HL-60 (cell line): ENCODE measurements around the gene PCID2.
"Not testable (repeated sequence)": the region's sequence is repeated elsewhere in the genome, so short reads cannot be mapped to it uniquely, and the experiment has no call there.

Experiments used
- DNase-seq, 2 experiments: peaks; one replicate each; pipeline ENCODE4 v3.0.0-alpha.2; 2010 to 2020; ENCODE audit warnings: low read depth in 1 of 2, low spot score in 1 of 2
- H3K27ac ChIP-seq: fragments of 250-450 bp; sonication (Bioruptor Pico); replicated peaks from 2 replicates; pipeline ENCODE4 v1.5.1; 2020; ENCODE audit warnings: mild to moderate bottlenecking, moderate library complexity
- H3K27me3 ChIP-seq: fragments of 250-450 bp; sonication (Bioruptor Pico); 2 replicates; pipeline ENCODE4 v1.5.1; 2021; ENCODE audit warnings: mild to moderate bottlenecking, moderate library complexity; ENCODE audit not compliant: insufficient read depth, poor library complexity, severe bottlenecking
- H3K4me3 ChIP-seq: replicated peaks from 2 replicates; pipeline ENCODE4 v1.5.1; 2011; ENCODE audit warnings: mild to moderate bottlenecking, control low read depth, low read length; ENCODE audit not compliant: insufficient read depth
- GABPA ChIP-seq: IDR thresholded peaks from 2 replicates; pipeline ENCODE4 v1.6.1; 2012; ENCODE audit warnings: low read depth
- POLR2AphosphoS5 ChIP-seq: IDR thresholded peaks from 2 replicates; pipeline ENCODE4 v1.6.1; 2012; ENCODE audit warnings: low read depth
- SPI1 ChIP-seq: IDR thresholded peaks from 2 replicates; pipeline ENCODE4 v1.6.1; 2012; ENCODE audit warnings: low read depth, mild to moderate bottlenecking, borderline replicate concordance
- long read RNA-seq: library from polyadenylated mRNA; unstranded; transcript quantifications from one replicate; pipeline ENCODE4 v2.0.0, GENCODE V29; 2020
- TF ChIP-seq, protein P1 (sequence below): IDR thresholded peaks from 2 replicates; pipeline ENCODE4 v1.6.1; 2012; ENCODE audit warnings: low read depth; ENCODE audit not compliant: insufficient replicate concordance
- TF ChIP-seq, protein P2 (sequence below): IDR thresholded peaks from one replicate; pipeline ENCODE4 v1.5.1; 2011; ENCODE audit warnings: low read length, control low read depth, inconsistent platforms; ENCODE audit not compliant: insufficient read depth

PCID2 gene
- long read RNA-seq, full-length matches to known transcripts: 1,019 of 1,203 reads
- long read RNA-seq, partial matches to known transcripts: 25 of 1,203 reads
- long read RNA-seq, other reads (novel, unspliced or antisense): 159 of 1,203 reads

DNA sequence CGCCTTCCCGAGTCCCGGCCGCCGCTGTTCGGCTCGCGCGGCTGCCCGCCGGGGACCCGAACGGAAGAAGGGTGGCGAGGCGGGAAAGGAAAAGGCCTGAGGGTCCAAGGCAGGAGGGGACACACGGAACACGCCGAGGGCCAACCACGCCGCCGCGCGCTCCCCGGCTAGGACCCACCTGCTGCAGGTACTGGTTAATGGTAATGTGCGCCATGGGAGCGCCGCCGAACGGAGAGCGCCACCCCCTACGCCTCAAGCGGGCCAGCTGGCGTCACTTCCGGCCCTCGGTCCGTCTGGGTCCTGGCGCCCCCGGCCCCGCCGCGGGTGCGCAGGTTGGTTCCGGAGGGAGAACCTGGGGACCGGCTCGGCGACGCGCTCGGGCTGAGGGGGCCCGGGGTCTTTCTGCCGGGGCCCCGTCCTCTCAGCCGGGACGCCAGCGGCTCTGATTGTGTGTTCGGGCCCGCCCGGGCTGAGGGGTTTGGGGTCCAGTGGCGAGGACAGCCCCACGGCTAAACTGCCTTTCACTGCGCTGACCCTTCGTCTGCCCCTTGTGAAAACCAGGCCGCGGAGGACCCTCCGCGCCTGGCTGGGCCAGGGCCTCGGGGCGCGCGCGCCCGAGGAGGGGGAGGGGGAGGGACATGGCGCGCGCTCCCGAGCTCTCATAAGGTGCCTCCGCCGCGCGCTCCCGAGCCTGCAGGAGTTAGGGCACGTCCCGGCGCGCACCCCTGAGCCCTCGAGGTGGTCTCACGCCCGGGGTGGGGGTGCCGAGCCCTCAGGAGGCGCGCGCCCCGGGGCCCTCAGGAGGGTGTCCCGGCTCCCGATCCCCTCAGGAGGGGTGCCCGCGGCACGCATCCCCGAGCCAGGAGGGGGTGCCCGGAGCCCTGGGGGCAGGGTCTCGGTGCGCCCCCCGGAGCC lies at the start of gene PCID2:
TSS of gene PCID2 (minus strand) at position 249 of the 915 bp plus-strand sequence. CDS start at position 214, 35 bp downstream.
- Histone ChIP-seq H3K27ac (peak within 1 kb of the TSS; percentile 100), H3K27me3 (no peaks in the 10 kb centered on the region), H3K4me3 (peak within 1 kb of the TSS; percentile 94)
- TF ChIP-seq GABPA (peak; percentile 97), SPI1 (no peak), POLR2AphosphoS5 (peak; percentile 86)
- TF ChIP-seq, protein P1, sequence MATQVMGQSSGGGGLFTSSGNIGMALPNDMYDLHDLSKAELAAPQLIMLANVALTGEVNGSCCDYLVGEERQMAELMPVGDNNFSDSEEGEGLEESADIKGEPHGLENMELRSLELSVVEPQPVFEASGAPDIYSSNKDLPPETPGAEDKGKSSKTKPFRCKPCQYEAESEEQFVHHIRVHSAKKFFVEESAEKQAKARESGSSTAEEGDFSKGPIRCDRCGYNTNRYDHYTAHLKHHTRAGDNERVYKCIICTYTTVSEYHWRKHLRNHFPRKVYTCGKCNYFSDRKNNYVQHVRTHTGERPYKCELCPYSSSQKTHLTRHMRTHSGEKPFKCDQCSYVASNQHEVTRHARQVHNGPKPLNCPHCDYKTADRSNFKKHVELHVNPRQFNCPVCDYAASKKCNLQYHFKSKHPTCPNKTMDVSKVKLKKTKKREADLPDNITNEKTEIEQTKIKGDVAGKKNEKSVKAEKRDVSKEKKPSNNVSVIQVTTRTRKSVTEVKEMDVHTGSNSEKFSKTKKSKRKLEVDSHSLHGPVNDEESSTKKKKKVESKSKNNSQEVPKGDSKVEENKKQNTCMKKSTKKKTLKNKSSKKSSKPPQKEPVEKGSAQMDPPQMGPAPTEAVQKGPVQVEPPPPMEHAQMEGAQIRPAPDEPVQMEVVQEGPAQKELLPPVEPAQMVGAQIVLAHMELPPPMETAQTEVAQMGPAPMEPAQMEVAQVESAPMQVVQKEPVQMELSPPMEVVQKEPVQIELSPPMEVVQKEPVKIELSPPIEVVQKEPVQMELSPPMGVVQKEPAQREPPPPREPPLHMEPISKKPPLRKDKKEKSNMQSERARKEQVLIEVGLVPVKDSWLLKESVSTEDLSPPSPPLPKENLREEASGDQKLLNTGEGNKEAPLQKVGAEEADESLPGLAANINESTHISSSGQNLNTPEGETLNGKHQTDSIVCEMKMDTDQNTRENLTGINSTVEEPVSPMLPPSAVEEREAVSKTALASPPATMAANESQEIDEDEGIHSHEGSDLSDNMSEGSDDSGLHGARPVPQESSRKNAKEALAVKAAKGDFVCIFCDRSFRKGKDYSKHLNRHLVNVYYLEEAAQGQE: peak; percentile 39
- peak; percentile 74 to 90 for DNase-seq

DNA sequence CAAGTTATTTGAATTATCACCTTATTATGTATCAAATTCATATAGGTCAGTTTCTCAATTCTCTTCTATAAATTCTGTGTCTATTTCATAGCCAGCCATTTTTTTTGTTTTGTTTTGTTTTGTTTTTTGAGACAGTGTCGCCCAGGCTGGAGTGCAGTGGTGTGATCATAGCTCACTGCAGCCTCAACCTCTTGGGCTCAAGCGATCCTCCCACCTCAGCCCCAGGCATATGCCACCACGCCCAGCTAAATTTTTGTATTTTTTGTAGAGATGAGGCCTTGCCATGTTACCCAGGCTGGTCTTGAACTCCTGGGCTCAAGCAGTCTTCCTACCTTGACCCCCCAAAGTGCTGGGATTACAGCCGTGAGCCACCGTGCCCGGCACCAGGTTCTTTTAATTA lies 49.4 kb upstream of the PCID2 start:
- H3K27me3 ChIP-seq, DNase-seq, H3K4me3 ChIP-seq, H3K27ac ChIP-seq: not testable (repeated sequence)

DNA sequence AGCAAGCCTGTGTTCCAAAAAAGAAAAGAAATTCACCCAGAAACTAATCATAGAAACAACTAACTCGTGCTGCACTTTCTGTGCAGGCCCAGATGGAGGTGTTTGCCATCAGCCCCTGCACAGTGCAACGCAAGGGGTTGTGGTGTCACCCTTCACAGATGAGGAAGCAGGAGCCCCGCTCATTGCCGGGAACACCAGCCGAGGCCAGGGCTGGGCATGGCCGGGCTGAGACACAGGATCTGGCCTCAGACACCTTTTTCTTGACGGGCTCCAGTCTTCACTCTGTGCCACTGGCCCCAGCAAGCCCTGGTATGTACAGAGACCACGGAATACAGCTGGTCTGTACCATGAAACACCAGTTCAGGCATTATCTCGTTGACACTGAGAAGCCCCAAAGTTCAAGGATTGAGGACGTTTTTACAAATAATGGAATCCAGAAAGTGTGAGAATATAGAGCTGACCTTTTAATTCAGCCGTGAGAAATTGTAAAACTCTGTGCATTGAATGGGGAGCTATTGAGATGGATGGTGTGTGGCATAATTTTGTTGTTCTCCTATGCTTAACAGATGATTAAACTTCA lies 44.1 kb upstream of the PCID2 start:
- no peak overlapping the region for H3K4me3 ChIP-seq
- H3K27me3 ChIP-seq: no peaks in the 10 kb centered on the region
- TF ChIP-seq GABPA (no peak), POLR2AphosphoS5 (no peak), SPI1 (no peak)
- TF ChIP-seq, protein P2, sequence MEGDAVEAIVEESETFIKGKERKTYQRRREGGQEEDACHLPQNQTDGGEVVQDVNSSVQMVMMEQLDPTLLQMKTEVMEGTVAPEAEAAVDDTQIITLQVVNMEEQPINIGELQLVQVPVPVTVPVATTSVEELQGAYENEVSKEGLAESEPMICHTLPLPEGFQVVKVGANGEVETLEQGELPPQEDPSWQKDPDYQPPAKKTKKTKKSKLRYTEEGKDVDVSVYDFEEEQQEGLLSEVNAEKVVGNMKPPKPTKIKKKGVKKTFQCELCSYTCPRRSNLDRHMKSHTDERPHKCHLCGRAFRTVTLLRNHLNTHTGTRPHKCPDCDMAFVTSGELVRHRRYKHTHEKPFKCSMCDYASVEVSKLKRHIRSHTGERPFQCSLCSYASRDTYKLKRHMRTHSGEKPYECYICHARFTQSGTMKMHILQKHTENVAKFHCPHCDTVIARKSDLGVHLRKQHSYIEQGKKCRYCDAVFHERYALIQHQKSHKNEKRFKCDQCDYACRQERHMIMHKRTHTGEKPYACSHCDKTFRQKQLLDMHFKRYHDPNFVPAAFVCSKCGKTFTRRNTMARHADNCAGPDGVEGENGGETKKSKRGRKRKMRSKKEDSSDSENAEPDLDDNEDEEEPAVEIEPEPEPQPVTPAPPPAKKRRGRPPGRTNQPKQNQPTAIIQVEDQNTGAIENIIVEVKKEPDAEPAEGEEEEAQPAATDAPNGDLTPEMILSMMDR: no peak
- TF ChIP-seq, protein P1: no peak
- no peak overlapping the region for H3K27ac ChIP-seq
- no peak for DNase-seq

DNA sequence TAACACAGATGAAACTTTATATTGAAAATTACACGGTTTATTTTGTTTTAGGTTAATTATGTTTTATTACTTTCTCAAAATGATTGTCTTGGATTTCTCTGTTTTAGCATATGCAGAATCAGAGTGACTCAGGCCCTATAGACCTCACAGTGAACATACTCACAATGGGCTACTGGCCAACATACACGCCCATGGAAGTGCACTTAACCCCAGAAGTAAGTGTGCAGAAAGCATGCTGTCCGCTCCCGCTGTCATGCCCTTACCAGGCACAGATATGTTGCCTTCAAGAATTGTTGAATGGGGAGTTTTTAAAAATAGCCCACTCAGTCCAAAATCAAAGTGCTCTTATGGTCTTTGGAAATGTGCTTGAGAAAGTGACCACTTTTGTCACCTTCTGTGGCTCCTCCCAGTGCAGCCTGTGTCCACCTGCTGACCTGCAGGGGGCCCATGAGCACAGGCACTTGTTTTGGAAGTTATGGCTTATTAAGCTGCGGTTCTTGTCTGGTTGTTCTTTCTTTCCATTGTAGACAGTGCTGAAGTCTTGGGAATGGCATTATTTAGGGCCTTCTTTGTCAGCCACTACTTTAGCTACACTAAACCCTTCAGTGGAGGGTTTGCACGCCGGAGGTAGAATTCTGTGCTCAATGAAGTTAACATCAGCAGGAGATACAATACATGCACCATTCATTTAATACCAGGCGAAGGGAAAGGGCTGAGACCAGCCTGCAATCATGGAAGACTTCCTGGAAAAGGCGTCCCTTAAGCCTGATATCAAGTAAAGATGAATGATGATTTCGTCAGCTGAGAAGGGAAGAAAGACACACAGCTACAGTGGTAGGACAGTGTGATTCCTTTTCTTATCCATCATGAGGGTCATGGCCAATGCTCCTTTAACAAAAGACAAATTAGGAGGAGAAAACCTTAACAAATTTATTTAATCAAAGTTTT lies 37.7 kb upstream of the PCID2 start:
- TF ChIP-seq, protein P2: peak; percentile 11
- TF ChIP-seq POLR2AphosphoS5: no peak
- no peak for DNase-seq
- Histone ChIP-seq H3K27me3 (no peaks in the 10 kb centered on the region), H3K27ac (no peak overlapping the region), H3K4me3 (no peak overlapping the region)
